Neutrophil (primary cell): ENCODE measurements around the gene PRKCQ.

Experiments used
- H3K27ac ChIP-seq: fragments of 200-600 bp; sonication (generic); 2 replicates; pipeline ENCODE4 v1.5.1; 2016; ENCODE audit warnings: mild to moderate bottlenecking, moderate library complexity
- H3K27me3 ChIP-seq: fragments of 200-600 bp; sonication (generic); 2 replicates; pipeline ENCODE4 v1.6.0; 2016; ENCODE audit warnings: mild to moderate bottlenecking
- H3K36me3 ChIP-seq: fragments of 200-600 bp; sonication (generic); 2 replicates; pipeline ENCODE4 v1.5.1; 2017
- H3K4me1 ChIP-seq, 2 experiments: fragments of 200-600 bp in 1 of 2; sonication (generic) in 1 of 2; 1 replicate in 1 of 2; 2 replicates in 1 of 2; pipeline versions ENCODE4 v1.5.1 to v1.6.1; 2013 to 2016; ENCODE audit warnings: low read depth in 1 of 2, low read length in 1 of 2, mild to moderate bottlenecking in 1 of 2, moderate library complexity in 1 of 2; ENCODE audit not compliant: control insufficient read depth in 1 of 2, insufficient read depth in 1 of 2
- H3K4me3 ChIP-seq, 2 experiments: fragments of 200-600 bp in 1 of 2; sonication (generic) in 1 of 2; 1 replicate in 1 of 2; 2 replicates in 1 of 2; pipeline ENCODE4 v1.5.1; 2013 to 2016; ENCODE audit warnings: low read depth in 1 of 2, low read length in 1 of 2, mild to moderate bottlenecking in 1 of 2, moderate library complexity in 1 of 2
- H3K9me3 ChIP-seq: fragments of 200-600 bp; sonication (generic); 2 replicates; pipeline ENCODE4 v1.5.1; 2016
- CTCF ChIP-seq: fragments of 200-600 bp; sonication (generic); IDR thresholded peaks from 2 replicates; pipeline ENCODE4 v1.5.1; 2016; ENCODE audit warnings: antibody characterized with exemption

Gene PRKCQ

GRCh38 chr10:6535156-6535764 is 44.8 kb downstream of the PRKCQ start:
- H3K27me3 ChIP-seq: no peaks in the 10 kb centered on the region
- TF ChIP-seq CTCF: no peak
- no peak overlapping the region for H3K27ac ChIP-seq
- peaks cover 12 to 17% of the 10 kb centered on the region in 2 experiments for H3K4me1 ChIP-seq
- H3K9me3 ChIP-seq: no peaks in the 10 kb centered on the region
- no peak overlapping the region for H3K4me3 ChIP-seq
- H3K36me3 ChIP-seq: no peaks in the 10 kb centered on the region

GRCh38 chr10:6532321-6532720 is 47.8 kb downstream of the PRKCQ start:
- Histone ChIP-seq H3K9me3 (no peaks in the 10 kb centered on the region), H3K4me3 (no peak overlapping the region), H3K27me3 (no peaks in the 10 kb centered on the region), H3K27ac (no peak overlapping the region), H3K4me1 (peaks cover 0 to under 1% of the 10 kb centered on the region in 2 experiments), H3K36me3 (no peaks in the 10 kb centered on the region)
- no peak for TF ChIP-seq CTCF

DNA sequence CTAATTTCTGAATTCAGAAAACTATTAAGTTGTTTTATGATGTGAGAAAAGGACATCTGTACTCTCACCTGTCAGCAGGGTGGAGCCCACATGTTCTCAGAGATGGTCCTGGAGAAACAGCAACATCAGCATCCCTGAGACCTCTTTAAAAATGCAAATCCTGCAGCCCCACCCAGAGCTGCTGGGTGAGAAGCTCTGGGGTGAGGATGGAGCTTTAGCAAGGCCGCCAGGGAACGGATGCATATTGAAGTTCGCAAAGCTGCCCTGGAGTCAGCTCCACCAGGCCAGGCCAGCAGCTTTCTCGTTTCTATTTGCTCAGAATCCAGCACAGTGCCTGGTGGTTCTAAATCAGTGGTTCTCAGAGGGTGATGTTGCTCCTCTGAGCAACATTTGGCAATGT is 49.1 kb downstream of the PRKCQ start:
- Histone ChIP-seq H3K4me1 (no peaks in the 10 kb centered on the region), H3K36me3 (no peaks in the 10 kb centered on the region), H3K4me3 (no peak overlapping the region), H3K9me3 (no peaks in the 10 kb centered on the region), H3K27ac (no peak overlapping the region), H3K27me3 (no peaks in the 10 kb centered on the region)
- no peak for TF ChIP-seq CTCF

- no peak overlapping the region for H3K4me3 ChIP-seq
- no peak overlapping the region for H3K27ac ChIP-seq
- no peaks in the 10 kb centered on the region for H3K9me3 ChIP-seq
- no peaks in the 10 kb centered on the region for H3K36me3 ChIP-seq
- TF ChIP-seq CTCF: no peak
- no peaks in the 10 kb centered on the region for H3K27me3 ChIP-seq
- H3K4me1 ChIP-seq: no peaks in the 10 kb centered on the region
These were observed 49.8 kb downstream of the PRKCQ start for GRCh38 chr10:6530211-6530840.

DNA sequence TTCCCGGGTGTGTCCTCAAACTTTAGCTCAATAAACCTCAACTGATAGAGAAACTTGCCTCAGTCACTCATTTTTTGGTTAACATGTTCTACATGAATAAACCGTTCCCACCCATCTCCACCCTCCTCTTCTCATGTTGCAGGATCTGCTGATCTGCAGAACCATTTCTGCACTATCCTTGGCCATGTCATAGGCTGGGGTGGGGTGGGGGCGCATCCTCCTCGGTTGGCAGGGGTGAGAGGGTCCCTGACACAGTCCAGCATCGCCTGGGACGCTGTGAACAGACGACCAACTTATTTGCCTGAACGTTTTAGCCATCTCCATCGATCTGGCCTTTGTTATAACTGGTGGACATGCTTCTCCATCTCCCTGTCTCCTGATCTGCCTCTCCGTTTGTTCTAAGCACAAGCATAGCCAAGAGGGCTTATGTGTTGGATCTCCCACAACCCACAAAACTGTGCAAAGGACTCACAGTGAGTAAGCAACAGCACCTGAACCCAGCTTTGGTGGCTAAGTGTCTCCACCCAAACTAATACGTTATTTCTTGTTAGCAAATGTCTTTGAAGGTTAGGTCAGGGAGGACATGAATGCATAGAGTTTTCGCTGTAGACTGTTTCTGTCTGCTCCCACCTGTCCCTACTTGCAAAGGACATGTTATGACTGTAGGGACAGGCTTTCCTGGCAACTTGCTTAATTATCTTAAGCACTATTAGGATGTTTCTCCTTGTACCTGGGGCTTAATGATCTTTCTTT is 51.7 kb downstream of the PRKCQ start:
- H3K27me3 ChIP-seq: no peaks in the 10 kb centered on the region
- H3K4me1 ChIP-seq: no peaks in the 10 kb centered on the region
- H3K4me3 ChIP-seq: no peak overlapping the region
- no peak for TF ChIP-seq CTCF
- H3K9me3 ChIP-seq: no peaks in the 10 kb centered on the region
- H3K36me3 ChIP-seq: no peaks in the 10 kb centered on the region
- no peak overlapping the region for H3K27ac ChIP-seq
